HUES64 (cell line): ENCODE data around the gene HYCC1.
A peak's percentile ranks its signal among the peaks of the same experiment; 100 is the strongest.

Source experiments
- H3K27ac ChIP-seq: 2 replicates; pipeline ENCODE4 v1.7.0; 2013; ENCODE audit warnings: low read depth, low read length, inconsistent platforms
- H3K27me3 ChIP-seq: 2 replicates; pipeline ENCODE4 v1.6.1; 2013; ENCODE audit warnings: mild to moderate bottlenecking, low read length; ENCODE audit not compliant: insufficient read depth
- H3K36me3 ChIP-seq: 2 replicates; pipeline ENCODE4 v1.6.1; 2013; ENCODE audit warnings: mild to moderate bottlenecking, low read length; ENCODE audit not compliant: insufficient read depth
- H3K4me1 ChIP-seq: 2 replicates; pipeline ENCODE4 v1.6.1; 2013; ENCODE audit warnings: mild to moderate bottlenecking, low read length, moderate library complexity; ENCODE audit not compliant: insufficient read depth
- H3K4me3 ChIP-seq: 2 replicates; pipeline ENCODE4 v1.5.1; 2013; ENCODE audit warnings: mild to moderate bottlenecking, low read length, moderate library complexity
- H3K9ac ChIP-seq: 2 replicates; pipeline ENCODE4 v1.6.1; 2013; ENCODE audit warnings: mild to moderate bottlenecking, low read depth, low read length
- H3K9me3 ChIP-seq: 2 replicates; pipeline ENCODE4 v1.6.1; 2013; ENCODE audit warnings: low read depth, low read length; ENCODE audit not compliant: insufficient read depth
- WGBS: fragments of 150-250, 120-280 bp; methylation state at CpG from one replicate; pipeline ENCODE4 v1.1.7; 2013; ENCODE audit warnings: missing lambda C conversion rate; 5-methylcytosine and 5-hydroxymethylcytosine counted together

Gene HYCC1

DNA sequence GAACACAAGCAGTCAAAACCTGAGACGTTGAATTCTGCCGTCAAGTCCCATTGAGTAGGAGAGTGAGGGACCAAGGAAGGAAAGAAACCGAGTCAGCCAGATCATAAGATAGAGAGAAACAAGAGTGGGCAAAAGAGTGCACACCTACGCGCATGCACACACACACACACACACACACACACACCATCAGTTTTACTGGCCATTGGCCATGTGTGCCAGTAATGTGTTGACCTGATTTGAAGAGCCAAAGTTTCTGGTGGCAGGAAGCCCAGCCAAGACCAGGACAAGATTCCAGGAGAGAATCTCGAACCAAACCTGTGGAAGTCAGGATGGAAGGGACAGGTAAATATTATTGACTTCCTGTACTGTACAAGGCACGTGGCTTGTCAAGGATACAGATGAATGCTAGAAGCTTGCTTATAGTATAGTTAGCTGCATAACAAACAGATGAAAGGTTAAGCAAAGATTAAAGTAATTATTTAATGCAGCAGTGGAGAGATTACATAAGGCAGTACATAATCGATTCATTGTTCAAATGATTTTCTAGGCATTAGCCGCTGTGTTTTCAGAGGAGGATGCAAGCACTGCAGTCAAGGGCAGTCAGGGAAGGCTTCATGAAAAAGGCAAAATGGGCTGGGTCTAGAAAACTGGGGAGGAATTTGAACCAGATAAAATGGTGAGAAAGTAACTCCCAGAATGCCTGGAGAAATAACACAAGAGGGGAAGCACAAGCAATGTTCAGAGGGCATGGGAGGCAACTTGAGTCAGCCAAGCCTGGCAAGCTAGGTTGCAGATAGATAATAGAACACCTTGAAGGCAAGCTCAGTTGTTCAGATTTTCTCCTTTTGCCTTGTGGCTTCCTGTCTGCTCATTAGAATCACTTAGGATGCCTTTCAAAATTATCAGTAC lies 2.7 kb upstream of the HYCC1 start:
- Histone ChIP-seq H3K27me3 (no peaks in the 10 kb centered on the region), H3K27ac (no peak overlapping the region), H3K4me3 (no peak overlapping the region), H3K9ac (no peak overlapping the region), H3K4me1 (peaks cover 32% of the 10 kb centered on the region), H3K9me3 (no peaks in the 10 kb centered on the region), H3K36me3 (no peaks in the 10 kb centered on the region)
- WGBS = 93% methylated on average over 7 of the region's 9 CpGs

- Histone ChIP-seq H3K9ac (no peak overlapping the region), H3K36me3 (no peaks in the 10 kb centered on the region), H3K27me3 (no peaks in the 10 kb centered on the region), H3K27ac (no peak overlapping the region), H3K4me1 (peaks cover 48% of the 10 kb centered on the region), H3K4me3 (no peak overlapping the region), H3K9me3 (no peaks in the 10 kb centered on the region)
- 80% methylated on average over 2 of the region's 2 CpGs for WGBS
Observed at GRCh38 chr7:23014681-23015080, 751 bp upstream of the HYCC1 start.

DNA sequence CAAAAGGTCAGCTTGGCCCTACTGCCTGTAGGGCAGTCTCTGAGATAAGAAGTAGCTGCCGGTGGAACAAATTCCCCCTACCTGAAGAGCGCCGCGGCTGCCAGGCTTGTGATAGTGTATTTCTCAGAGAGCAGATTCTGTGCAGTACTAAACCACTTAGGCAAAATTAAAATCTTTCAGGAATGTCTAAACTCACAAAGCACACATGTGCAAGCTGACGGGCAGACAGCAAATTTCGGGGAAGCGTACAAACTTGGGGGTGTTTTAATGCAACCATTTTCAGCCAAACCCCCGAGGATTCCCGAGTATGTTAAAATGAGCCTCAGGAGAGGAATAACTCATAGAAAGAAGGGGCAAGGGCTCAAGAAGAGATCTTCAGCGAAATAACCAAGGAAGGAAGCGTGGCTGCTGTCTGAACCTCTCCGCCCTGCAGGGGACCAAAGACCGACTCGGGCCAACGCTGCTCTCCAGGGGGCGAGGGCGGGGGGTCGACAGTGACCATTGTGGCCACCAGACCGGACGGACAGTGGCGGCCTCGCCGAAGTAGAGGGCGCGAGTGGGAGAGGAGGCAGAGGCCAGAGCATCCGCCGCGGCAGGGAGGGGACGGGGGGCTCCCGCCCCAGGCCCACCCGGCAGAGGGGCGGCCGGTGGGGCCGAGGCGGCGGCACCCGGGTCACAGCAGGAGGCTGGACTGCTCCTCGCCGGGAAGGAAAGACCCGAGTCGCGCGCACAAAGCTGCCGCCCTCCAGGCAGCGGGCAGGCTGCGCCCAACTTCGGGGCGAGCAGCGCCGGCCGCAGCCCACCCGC lies 819 bp downstream of the HYCC1 start:
- peak overlapping the region; percentile 73 for H3K9ac ChIP-seq
- H3K27ac ChIP-seq = peak overlapping the region; percentile 59; the same call in 1 of the 2 replicates
- H3K27me3 ChIP-seq = no peaks in the 10 kb centered on the region
- no peaks in the 10 kb centered on the region for H3K9me3 ChIP-seq
- peak overlapping the region; percentile 92 for H3K4me3 ChIP-seq
- H3K36me3 ChIP-seq = no peaks in the 10 kb centered on the region
- under 1% methylated on average over 52 of the region's 52 CpGs for WGBS
- H3K4me1 ChIP-seq = peaks cover 46% of the 10 kb centered on the region

GRCh38 chr7:23012186-23012585 lies 1.7 kb downstream of the HYCC1 start:
- no peak overlapping the region for H3K27ac ChIP-seq
- H3K9me3 ChIP-seq = no peaks in the 10 kb centered on the region
- peaks cover 46% of the 10 kb centered on the region for H3K4me1 ChIP-seq
- H3K4me3 ChIP-seq = peak overlapping the region; percentile 92
- no peaks in the 10 kb centered on the region for H3K36me3 ChIP-seq
- H3K27me3 ChIP-seq = no peaks in the 10 kb centered on the region
- 66% methylated on average over 6 of the region's 6 CpGs for WGBS
- peak overlapping the region; percentile 73; the same call in 1 of the 2 replicates for H3K9ac ChIP-seq

- Histone ChIP-seq H3K9me3 (no peaks in the 10 kb centered on the region), H3K4me3 (peak overlapping the region; percentile 92; the same call in 1 of the 2 replicates), H3K27ac (no peak overlapping the region), H3K9ac (no peak overlapping the region), H3K36me3 (no peaks in the 10 kb centered on the region), H3K27me3 (no peaks in the 10 kb centered on the region), H3K4me1 (peaks cover 46% of the 10 kb centered on the region)
- 85% methylated on average over 3 of the region's 3 CpGs for WGBS
Observed at GRCh38 chr7:23011222-23011924, 2.6 kb downstream of the HYCC1 start.

DNA sequence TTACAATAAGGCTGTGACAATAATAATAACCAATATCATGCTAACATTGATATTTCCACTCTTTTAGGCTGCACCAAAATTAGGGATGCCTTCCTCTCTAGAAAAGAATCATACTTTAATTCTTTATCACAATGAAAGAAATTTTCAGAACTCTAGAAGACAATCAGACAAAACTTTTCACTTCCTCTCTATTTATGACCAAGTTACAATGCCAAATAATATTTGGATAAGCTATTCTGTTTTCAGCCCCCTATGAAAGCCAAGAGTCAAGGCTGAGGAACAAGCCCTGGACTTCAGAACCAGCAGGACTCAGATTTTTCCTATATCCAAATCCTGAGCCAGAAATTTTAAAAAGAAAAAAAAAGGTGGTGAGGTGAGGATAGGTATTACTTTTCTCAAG lies 4.6 kb downstream of the HYCC1 start:
- H3K27ac ChIP-seq = peak overlapping the region; percentile 31; the same call in 1 of the 2 replicates
- no peaks in the 10 kb centered on the region for H3K9me3 ChIP-seq
- no peak overlapping the region for H3K9ac ChIP-seq
- H3K4me1 ChIP-seq = peaks cover 41% of the 10 kb centered on the region
- H3K36me3 ChIP-seq = no peaks in the 10 kb centered on the region
- H3K27me3 ChIP-seq = no peaks in the 10 kb centered on the region
- H3K4me3 ChIP-seq = no peak overlapping the region

DNA sequence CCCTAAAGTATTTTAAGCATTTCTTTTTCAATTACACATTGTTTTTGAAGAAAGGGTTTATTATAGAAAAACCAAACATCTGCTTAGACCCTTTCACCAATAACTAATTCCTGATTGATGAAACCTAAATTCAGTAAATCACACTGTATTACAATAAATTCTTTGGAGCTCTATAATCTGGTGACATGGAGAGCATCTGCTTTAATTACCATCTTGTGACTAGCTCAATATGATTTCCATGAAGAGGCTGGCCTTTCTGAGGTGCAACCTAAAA lies 9.7 kb downstream of the HYCC1 start:
- Histone ChIP-seq H3K27me3 (no peaks in the 10 kb centered on the region), H3K36me3 (no peaks in the 10 kb centered on the region), H3K27ac (no peak overlapping the region), H3K9me3 (no peaks in the 10 kb centered on the region), H3K4me3 (no peak overlapping the region), H3K4me1 (peaks cover 51% of the 10 kb centered on the region), H3K9ac (no peak overlapping the region; the same call in 1 of the 2 replicates)

DNA sequence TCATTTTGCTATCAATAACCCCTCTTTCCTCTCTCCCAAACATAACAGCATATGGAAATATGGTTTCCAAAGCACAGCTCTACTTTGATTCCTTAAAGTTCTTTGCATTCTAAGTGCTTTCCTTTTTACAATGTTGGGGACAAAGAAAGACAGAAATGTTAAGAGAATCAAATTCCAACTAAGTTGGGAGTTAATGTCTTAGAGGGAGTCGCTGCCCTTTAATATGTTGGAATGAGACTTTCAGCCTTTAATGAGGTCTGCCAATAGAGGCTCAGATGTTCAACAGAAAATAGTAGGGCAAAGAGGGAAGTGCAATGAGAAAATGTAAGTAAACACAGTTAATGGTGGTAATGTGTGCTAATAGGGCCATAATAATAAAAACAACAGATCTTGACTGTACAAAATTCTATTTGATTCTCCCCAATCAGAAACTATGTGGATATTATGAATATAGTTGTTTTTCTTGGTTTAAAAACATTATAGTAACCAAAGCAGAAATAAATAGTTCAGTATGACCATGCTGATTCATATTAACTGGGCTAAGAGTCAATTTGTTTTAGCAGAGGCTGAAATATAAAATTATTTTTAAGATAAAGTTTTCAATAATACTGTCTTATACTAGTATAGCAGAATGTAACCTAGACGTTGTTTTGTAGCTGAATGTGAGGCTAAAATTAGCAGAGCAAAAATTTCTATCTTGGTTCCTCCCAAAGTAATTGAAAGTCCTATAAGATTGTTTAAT lies 10.3 kb downstream of the HYCC1 start:
- Histone ChIP-seq H3K4me3 (no peak overlapping the region), H3K27ac (no peak overlapping the region), H3K9ac (no peak overlapping the region), H3K27me3 (no peaks in the 10 kb centered on the region), H3K4me1 (peaks cover 52% of the 10 kb centered on the region), H3K9me3 (no peaks in the 10 kb centered on the region), H3K36me3 (no peaks in the 10 kb centered on the region)
- WGBS = 86% methylated on average over 1 of the region's 2 CpGs

- H3K36me3 ChIP-seq = peaks cover 2% of the 10 kb centered on the region; the same call in 1 of the 2 replicates
- 96% methylated on average over 2 of the region's 2 CpGs for WGBS
- H3K27ac ChIP-seq = no peak overlapping the region
- no peak overlapping the region for H3K4me3 ChIP-seq
- peaks cover 54% of the 10 kb centered on the region for H3K4me1 ChIP-seq
- no peak overlapping the region for H3K9ac ChIP-seq
- H3K9me3 ChIP-seq = no peaks in the 10 kb centered on the region
- H3K27me3 ChIP-seq = no peaks in the 10 kb centered on the region
Observed at GRCh38 chr7:23002698-23003097, 11.2 kb downstream of the HYCC1 start.

DNA sequence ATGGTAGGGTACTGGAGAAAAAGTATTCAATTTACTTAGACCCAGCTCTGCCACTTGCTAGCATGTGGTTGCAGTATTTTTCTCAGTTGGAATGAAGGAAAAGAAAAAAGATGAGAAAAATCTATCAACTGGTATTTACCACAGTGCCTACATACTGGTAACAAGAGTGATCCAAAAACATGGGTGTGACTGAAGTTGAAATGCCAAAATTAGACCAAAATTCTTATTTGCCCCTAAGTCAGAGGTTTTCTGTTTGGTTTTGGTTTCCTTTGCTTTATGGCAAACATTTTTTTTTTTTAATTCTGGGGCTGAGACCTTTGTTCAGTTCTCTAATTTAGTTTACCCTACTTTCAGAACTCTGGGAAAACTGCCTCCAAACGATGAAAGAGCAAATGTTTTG lies 12.3 kb downstream of the HYCC1 start:
- H3K4me1 ChIP-seq = peaks cover 58% of the 10 kb centered on the region
- no peak overlapping the region for H3K27ac ChIP-seq
- no peaks in the 10 kb centered on the region for H3K9me3 ChIP-seq
- H3K36me3 ChIP-seq = peaks cover 4% of the 10 kb centered on the region; the same call in 1 of the 2 replicates
- H3K9ac ChIP-seq = no peak overlapping the region
- no peaks in the 10 kb centered on the region for H3K27me3 ChIP-seq
- H3K4me3 ChIP-seq = no peak overlapping the region
- WGBS = no CpG with 5 or more reads among the region's 1 CpG
